MM.1S (cell line): ENCODE measurements around the gene CCL24.

ENCODE experiments used
- EZH2 ChIP-seq: fragments of 300-600 bp; sonication (generic); optimal IDR thresholded peaks from 2 replicates; pipeline ENCODE3; 2017; ENCODE audit warnings: low read depth, mild to moderate bottlenecking, antibody characterized with exemption, low read length, mixed read lengths
- EZH2phosphoT487 ChIP-seq: fragments of 300-600 bp; sonication (generic); IDR thresholded peaks from 2 replicates; pipeline ENCODE4 v1.6.1; 2018; ENCODE audit warnings: antibody characterized with exemption, low read length
- TF ChIP-seq, protein P1 (sequence below): fragments of 300-600 bp; sonication (generic); IDR thresholded peaks from 2 replicates; pipeline ENCODE4 v1.5.1; 2016; ENCODE audit warnings: antibody characterized with exemption, low read length, mixed read lengths

DNA sequence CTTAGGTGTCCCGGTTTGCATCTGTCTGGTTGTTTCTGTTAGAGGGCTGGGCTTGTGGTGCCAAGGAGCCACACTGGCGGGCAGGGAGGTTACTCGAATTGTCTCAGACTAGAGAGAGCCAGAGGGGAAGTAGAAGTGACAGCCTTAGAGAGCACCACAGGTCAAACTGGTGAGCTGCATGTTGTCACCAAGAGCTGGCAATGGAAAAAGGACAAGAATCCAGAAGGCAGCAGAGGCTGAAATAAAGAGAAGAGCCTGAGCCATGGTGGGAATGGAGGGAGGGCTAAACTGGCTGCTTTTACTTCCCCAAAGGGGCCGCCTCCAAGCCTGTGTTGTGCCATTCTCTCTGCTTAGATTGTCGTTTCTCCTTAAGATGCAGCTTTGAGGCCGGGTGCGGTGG lies 34.1 kb upstream of the CCL24 start:
- TF ChIP-seq, protein P1, sequence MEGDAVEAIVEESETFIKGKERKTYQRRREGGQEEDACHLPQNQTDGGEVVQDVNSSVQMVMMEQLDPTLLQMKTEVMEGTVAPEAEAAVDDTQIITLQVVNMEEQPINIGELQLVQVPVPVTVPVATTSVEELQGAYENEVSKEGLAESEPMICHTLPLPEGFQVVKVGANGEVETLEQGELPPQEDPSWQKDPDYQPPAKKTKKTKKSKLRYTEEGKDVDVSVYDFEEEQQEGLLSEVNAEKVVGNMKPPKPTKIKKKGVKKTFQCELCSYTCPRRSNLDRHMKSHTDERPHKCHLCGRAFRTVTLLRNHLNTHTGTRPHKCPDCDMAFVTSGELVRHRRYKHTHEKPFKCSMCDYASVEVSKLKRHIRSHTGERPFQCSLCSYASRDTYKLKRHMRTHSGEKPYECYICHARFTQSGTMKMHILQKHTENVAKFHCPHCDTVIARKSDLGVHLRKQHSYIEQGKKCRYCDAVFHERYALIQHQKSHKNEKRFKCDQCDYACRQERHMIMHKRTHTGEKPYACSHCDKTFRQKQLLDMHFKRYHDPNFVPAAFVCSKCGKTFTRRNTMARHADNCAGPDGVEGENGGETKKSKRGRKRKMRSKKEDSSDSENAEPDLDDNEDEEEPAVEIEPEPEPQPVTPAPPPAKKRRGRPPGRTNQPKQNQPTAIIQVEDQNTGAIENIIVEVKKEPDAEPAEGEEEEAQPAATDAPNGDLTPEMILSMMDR = no peak
- TF ChIP-seq EZH2 = no peak
- no peak for TF ChIP-seq EZH2phosphoT487
